HEK293 (cell line): Measurements from ENCODE around the gene C1QB.

Experiments
- CTCF ChIP-seq: fragments of 450-650 bp; formaldehyde crosslinking; IDR thresholded peaks from 2 replicates; pipeline ENCODE4 v1.5.1; 2016; ENCODE audit warnings: missing biosample characterization, missing genetic modification characterization
- ZNF184 ChIP-seq: fragments of 450-650 bp; IDR thresholded peaks from 2 replicates; pipeline ENCODE4 v1.5.1; 2018; ENCODE audit warnings: missing biosample characterization, mild to moderate bottlenecking, missing genetic modification characterization

DNA sequence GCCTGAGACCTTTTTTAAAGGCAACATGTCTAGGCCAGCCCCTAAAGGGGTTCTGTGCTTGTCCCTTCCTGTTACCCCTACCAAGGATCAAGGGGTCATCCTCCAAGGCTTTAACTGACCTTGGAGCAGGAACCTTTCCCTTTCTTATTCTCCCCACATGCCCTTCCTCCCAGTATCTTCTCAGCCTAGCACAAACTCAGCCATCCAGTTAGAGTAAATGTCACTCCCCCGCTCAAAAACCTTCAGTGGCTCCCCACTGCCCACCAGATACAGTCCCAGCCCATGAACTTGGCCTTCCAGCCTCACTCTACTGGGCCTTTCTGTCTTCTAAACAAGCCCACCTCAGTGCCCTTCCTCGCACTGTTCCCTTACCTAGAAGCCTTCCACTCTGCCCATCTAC is 8.8 kb downstream of the C1QB start:
- TF ChIP-seq CTCF (tag by site-specific recombination) (no peak), ZNF184 (no peak)
